Esophagus squamous epithelium (tissue), 4 donors: ENCODE data around the gene AGFG2.

Experiments used
- CTCF ChIP-seq, 6 experiments: fragments of 450-650 bp in 4 of 6; fragments of 200-600 bp in 2 of 6; sonication (generic) in 2 of 6; IDR thresholded peaks; one replicate each; pipeline ENCODE4 v1.5.1; 2016 to 2019; ENCODE audit warnings: antibody characterized with exemption in 6 of 6, mild to moderate bottlenecking in 4 of 6, moderate library complexity in 4 of 6
- POLR2A ChIP-seq, 4 donors: fragments of 450-650 bp; IDR thresholded peaks; one replicate each; pipeline ENCODE4 v1.6.1; 2017; ENCODE audit warnings: antibody characterized with exemption in 4 of 4, mild to moderate bottlenecking in 4 of 4, moderate library complexity in 3 of 4

DNA sequence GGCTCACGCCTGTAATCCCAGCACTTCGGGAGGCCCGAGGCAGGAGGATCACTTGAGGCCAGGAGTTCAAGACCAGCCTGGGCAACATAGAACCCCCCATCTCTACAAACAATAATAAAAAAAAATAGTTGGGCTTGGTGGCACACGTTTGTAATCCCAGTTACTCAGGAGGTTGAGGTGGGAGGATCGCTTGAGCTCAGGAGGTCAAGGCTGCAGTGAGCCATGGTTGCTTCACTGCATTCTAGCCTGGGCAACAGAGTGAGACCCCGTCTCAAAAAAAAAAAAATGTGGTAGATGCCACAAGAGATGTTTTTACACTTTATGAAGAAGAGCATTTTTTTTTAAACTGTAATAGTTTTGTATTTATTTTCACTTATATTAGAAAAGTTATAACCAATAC is 42.5 kb upstream of the AGFG2 start:
- TF ChIP-seq CTCF (IDR thresholded peaks at IDR 0.05) = no peak
- no peak for TF ChIP-seq POLR2A (IDR thresholded peaks at IDR 0.05)
